Endothelial cell of umbilical vein (primary cell): ENCODE measurements around the gene EGLN1.

Experiments used
- CTCF ChIP-seq, 2 donors: IDR thresholded peaks; 1 replicate in 1 of 2; 2 replicates in 1 of 2; pipeline ENCODE4 v1.5.1; 2011; ENCODE audit warnings: low read length in 2 of 2, mild to moderate bottlenecking in 2 of 2, moderate library complexity in 2 of 2, control low read depth in 1 of 2, inconsistent platforms in 1 of 2, low read depth in 1 of 2; ENCODE audit not compliant: insufficient read depth in 1 of 2; ENCODE audit errors: extremely low read depth in 1 of 2
- EZH2 ChIP-seq: IDR thresholded peaks from 2 replicates; pipeline ENCODE4 v1.6.1; 2012; ENCODE audit warnings: borderline replicate concordance, low read depth, mild to moderate bottlenecking, moderate library complexity, low read length, inconsistent platforms; ENCODE audit not compliant: severe bottlenecking
- FOS ChIP-seq: IDR thresholded peaks from 2 replicates; pipeline ENCODE4 v1.6.1; 2011; ENCODE audit warnings: mild to moderate bottlenecking, low read length, moderate library complexity, borderline replicate concordance; ENCODE audit not compliant: insufficient read depth
- GATA2 ChIP-seq: IDR thresholded peaks from 2 replicates; pipeline ENCODE4 v1.7.0; 2011; ENCODE audit warnings: low read depth, mild to moderate bottlenecking, moderate library complexity, mixed read lengths, low read length; ENCODE audit not compliant: insufficient read length, insufficient read depth
- JUN ChIP-seq: IDR thresholded peaks from 2 replicates; pipeline ENCODE4 v1.6.1; 2011; ENCODE audit warnings: borderline replicate concordance, low read depth; ENCODE audit not compliant: insufficient read length, insufficient read depth
- MAX ChIP-seq: IDR thresholded peaks from 2 replicates; pipeline ENCODE4 v1.6.1; 2011; ENCODE audit not compliant: insufficient read depth, insufficient read length
- MYC ChIP-seq: IDR thresholded peaks from one replicate; pipeline ENCODE4 v1.6.1; 2011; ENCODE audit warnings: mild to moderate bottlenecking, low read depth, low read length
- POLR2A ChIP-seq: IDR thresholded peaks from 2 replicates; pipeline ENCODE4 v1.6.1; 2012; ENCODE audit warnings: low read depth, mild to moderate bottlenecking, control low read depth, low read length
- POLR2AphosphoS5 ChIP-seq: IDR thresholded peaks from 2 replicates; pipeline ENCODE4 v1.6.1; 2012; ENCODE audit warnings: low read depth, mild to moderate bottlenecking, control low read depth, low read length, moderate library complexity; ENCODE audit not compliant: insufficient read depth

GRCh38 chr1:231408528-231409094, 13.5 kb downstream of the EGLN1 start:
- no peak for TF ChIP-seq CTCF (IDR thresholded peaks at IDR 0.05; ENCODE audit: extremely low read depth in 1 of 2, insufficient read depth in 1 of 2, low read depth in 1 of 2, low read length in 2 of 2)
- TF ChIP-seq MAX, result no peak
- no peak for TF ChIP-seq JUN
- no peak for TF ChIP-seq POLR2AphosphoS5
- TF ChIP-seq POLR2A, result no peak
- no peak for TF ChIP-seq EZH2
- TF ChIP-seq MYC, result no peak
- no peak for TF ChIP-seq GATA2
- no peak for TF ChIP-seq FOS
